Sigmoid colon (tissue), 7 donors: ENCODE data around the gene EOMES. TPM values are rescaled to one million over a fixed set of nuclear protein-coding genes. Genes with fewer than 3 reads are reported as not detected.

ENCODE experiments used
- DNase-seq: peaks from one replicate; pipeline ENCODE4 v3.0.0-alpha.2; 2019
- H3K27ac ChIP-seq, 4 donors: fragments of 200-600 bp; sonication (generic); one replicate each; pipeline ENCODE4 v1.5.1; 2016 to 2019; ENCODE audit warnings: mild to moderate bottlenecking in 1 of 4
- H3K27me3 ChIP-seq, 3 donors: fragments of 200-600 bp; sonication (generic); one replicate each; pipeline ENCODE4 v1.5.1; 2019; ENCODE audit warnings: mild to moderate bottlenecking in 1 of 3
- H3K36me3 ChIP-seq, 4 donors: fragments of 200-600 bp; sonication (generic); one replicate each; pipeline ENCODE4 v1.5.1; 2016 to 2019
- H3K4me1 ChIP-seq, 4 donors: fragments of 200-600 bp; sonication (generic); one replicate each; pipeline ENCODE4 v1.5.1; 2017 to 2019
- H3K4me3 ChIP-seq, 4 donors: fragments of 200-600 bp; sonication (generic); one replicate each; pipeline ENCODE4 v1.5.1; 2017 to 2019; ENCODE audit warnings: mild to moderate bottlenecking in 2 of 4, moderate library complexity in 1 of 4
- H3K9me3 ChIP-seq, 4 donors: fragments of 200-600 bp in 3 of 4; sonication (generic) in 3 of 4; one replicate each; pipeline versions ENCODE4 v1.5.1 to v1.6.1; 2013 to 2019
- EP300 ChIP-seq, 4 donors: sonication (generic); formaldehyde crosslinking; IDR thresholded peaks; one replicate each; pipeline ENCODE4 v1.6.1; 2017; ENCODE audit warnings: antibody characterized with exemption in 4 of 4
- POLR2A ChIP-seq, 2 donors: fragments of 450-650 bp; IDR thresholded peaks; one replicate each; pipeline ENCODE4 v1.6.1; 2016; ENCODE audit warnings: antibody characterized with exemption in 2 of 2, mild to moderate bottlenecking in 2 of 2, moderate library complexity in 2 of 2
- POLR2AphosphoS5 ChIP-seq, 4 donors: sonication (generic); formaldehyde crosslinking; IDR thresholded peaks; one replicate each; pipeline ENCODE4 v1.6.1; 2017; ENCODE audit warnings: antibody characterized with exemption in 4 of 4
- WGBS, 2 donors: extraction: QIAGEN DNeasy Blood & Tissue Kit; methylation state at CpG; one replicate each; pipeline ENCODE4 v1.1.7; 2013; 5-methylcytosine and 5-hydroxymethylcytosine counted together
- intact Hi-C: fragments of 100-400 bp; cut with DNase I; formaldehyde crosslinking; loops from one replicate; pipeline ENCODE4 v1.15.1; 2023
- polyA plus RNA-seq, 3 donors: library from polyadenylated mRNA; stranded (reverse); fragments of 200-250 nt; gene quantifications; one replicate each; pipeline ENCODE4 v1.2.3, GENCODE V29; 2013
- total RNA-seq, 4 donors: library from RNA; depleted of rRNA; stranded (reverse); fragments of >200 nt; gene quantifications; one replicate each; pipeline ENCODE4 v1.1.0, GENCODE V29; 2016
- TF ChIP-seq, protein P1 (sequence below), 4 experiments: fragments of 450-650 bp in 3 of 4; fragments of 200-600 bp in 1 of 4; IDR thresholded peaks; one replicate each; pipeline ENCODE4 v1.5.1; 2016 to 2019; ENCODE audit warnings: antibody characterized with exemption in 4 of 4, mild to moderate bottlenecking in 3 of 4, moderate library complexity in 2 of 4
- donor health status: healthy with polysubstance abuse.
- donor health status: Bipolar disorder and iron deficiency.
- donor health status: healthy.

EOMES gene
- total and polyA plus RNA-seq, 7 donors: 0.23 to 0.67 TPM; not detected in 5

DNA sequence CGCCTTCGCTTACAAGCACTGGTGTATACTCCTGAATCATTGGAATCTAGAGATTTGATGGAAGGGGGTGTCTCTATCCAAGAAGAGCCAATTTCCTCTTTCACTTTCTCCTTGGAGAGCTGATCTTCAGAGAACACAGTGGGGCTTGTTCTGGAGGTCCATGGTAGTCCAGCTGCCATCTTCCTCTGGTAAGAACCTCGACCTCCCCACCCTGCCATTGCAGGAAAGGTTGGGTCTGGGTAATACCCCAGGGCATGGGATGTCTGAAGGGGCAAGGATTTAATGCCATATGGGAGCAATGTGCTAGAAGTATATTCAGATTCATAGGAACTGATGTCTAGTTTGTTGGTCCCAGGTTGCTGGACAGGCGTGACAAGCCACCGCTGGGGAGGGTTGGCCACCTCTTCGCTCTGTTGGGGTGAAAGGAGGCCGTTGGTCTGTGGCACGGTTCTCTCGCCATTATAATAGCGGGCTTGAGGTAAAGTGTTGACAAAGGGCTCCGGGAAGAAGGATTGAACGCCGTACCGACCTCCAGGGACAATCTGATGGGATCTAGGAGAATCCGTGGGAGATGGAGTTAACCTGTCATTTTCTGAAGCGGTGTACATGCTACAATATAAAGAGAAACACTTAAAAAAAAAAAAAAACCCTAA, 4.8 kb downstream of the EOMES start:
- H3K4me1 ChIP-seq: peaks cover 0 to 43% (median 40%) of the 10 kb centered on the region in 4 donors
- no peak for DNase-seq
- no peak overlapping the region for H3K4me3 ChIP-seq
- TF ChIP-seq POLR2AphosphoS5 (IDR thresholded peaks at IDR 0.05) (no peak), EP300 (IDR thresholded peaks at IDR 0.05) (no peak), POLR2A (IDR thresholded peaks at IDR 0.05) (no peak)
- TF ChIP-seq, protein P1, sequence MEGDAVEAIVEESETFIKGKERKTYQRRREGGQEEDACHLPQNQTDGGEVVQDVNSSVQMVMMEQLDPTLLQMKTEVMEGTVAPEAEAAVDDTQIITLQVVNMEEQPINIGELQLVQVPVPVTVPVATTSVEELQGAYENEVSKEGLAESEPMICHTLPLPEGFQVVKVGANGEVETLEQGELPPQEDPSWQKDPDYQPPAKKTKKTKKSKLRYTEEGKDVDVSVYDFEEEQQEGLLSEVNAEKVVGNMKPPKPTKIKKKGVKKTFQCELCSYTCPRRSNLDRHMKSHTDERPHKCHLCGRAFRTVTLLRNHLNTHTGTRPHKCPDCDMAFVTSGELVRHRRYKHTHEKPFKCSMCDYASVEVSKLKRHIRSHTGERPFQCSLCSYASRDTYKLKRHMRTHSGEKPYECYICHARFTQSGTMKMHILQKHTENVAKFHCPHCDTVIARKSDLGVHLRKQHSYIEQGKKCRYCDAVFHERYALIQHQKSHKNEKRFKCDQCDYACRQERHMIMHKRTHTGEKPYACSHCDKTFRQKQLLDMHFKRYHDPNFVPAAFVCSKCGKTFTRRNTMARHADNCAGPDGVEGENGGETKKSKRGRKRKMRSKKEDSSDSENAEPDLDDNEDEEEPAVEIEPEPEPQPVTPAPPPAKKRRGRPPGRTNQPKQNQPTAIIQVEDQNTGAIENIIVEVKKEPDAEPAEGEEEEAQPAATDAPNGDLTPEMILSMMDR (IDR thresholded peaks at IDR 0.05): no peak
- H3K36me3 ChIP-seq: no peaks in the 10 kb centered on the region
- intact Hi-C loops: loop anchor here (5.0 kb wide), 1 partner anchor 525 kb away; the partner anchor contains the start of gene CMC1
- no peaks in the 10 kb centered on the region for H3K9me3 ChIP-seq
- H3K27ac ChIP-seq: no peak overlapping the region
- 87 to 90% methylated on average over 16 of the region's 16 CpGs for WGBS, 2 donors
- H3K27me3 ChIP-seq: peaks cover 42 to 97% (median 74%) of the 10 kb centered on the region in 3 donors

DNA sequence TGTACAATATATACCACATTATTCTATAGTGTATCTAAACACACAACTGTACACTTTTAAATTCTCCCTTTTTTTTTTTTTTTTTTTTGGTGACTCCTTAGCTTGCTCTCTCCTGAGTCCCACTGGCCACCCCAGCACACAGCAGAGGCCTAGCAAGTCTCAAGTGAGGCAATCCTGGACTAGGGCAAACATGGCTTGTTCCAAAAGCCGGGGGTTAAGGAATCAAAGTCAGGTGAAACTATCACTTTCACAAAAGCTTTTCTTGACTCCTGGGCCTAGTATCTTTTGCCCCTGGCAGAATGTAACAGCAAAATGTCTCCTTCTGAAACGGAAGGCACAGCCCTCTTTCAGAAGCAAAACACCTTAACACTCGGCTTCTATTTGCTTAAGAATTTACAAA, 5.8 kb downstream of the EOMES start:
- Histone ChIP-seq H3K27me3 (peaks cover 32 to 87% (median 64%) of the 10 kb centered on the region in 3 donors), H3K36me3 (no peaks in the 10 kb centered on the region), H3K9me3 (no peaks in the 10 kb centered on the region), H3K4me1 (peaks cover 0 to 38% (median 31%) of the 10 kb centered on the region in 4 donors), H3K27ac (no peak overlapping the region), H3K4me3 (no peak overlapping the region)
- intact Hi-C loops: loop anchor here (5.0 kb wide), 1 partner anchor 526 kb away; the partner anchor contains the start of gene CMC1
- WGBS, 2 donors: 89 to 91% methylated on average over 3 of the region's 3 CpGs
- DNase-seq: no peak
- TF ChIP-seq, protein P1 (IDR thresholded peaks at IDR 0.05): no peak
- no peak for TF ChIP-seq POLR2A (IDR thresholded peaks at IDR 0.05)
- no peak for TF ChIP-seq EP300 (IDR thresholded peaks at IDR 0.05)
- TF ChIP-seq POLR2AphosphoS5 (IDR thresholded peaks at IDR 0.05): no peak

DNA sequence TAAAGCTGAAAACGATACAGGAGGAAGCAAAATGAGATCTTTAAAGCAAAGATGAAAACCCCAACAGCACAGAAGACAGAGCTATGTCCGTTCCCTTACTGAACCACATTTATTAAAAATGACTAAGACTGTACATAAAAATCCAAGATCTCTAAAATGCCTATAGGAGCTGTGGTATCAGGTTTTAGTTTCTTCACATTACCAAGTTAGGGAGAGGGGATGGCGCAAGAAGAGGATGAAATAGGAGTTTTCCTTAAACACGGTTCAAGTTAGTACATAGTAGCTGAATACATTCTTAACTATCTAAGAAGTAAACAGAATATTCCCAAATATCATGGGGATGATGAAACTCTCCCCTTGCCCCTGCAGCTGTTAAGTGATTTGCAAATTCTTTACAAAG, 6.3 kb downstream of the EOMES start:
- H3K36me3 ChIP-seq: no peaks in the 10 kb centered on the region
- H3K27me3 ChIP-seq: peaks cover 27 to 83% (median 59%) of the 10 kb centered on the region in 3 donors
- H3K4me1 ChIP-seq: peaks cover 0 to 34% (median 27%) of the 10 kb centered on the region in 4 donors
- TF ChIP-seq, protein P1 (IDR thresholded peaks at IDR 0.05): no peak
- TF ChIP-seq POLR2AphosphoS5 (IDR thresholded peaks at IDR 0.05) (no peak), POLR2A (IDR thresholded peaks at IDR 0.05) (no peak)
- H3K4me3 ChIP-seq: no peak overlapping the region
- intact Hi-C loops: loop anchor here (5.0 kb wide), 1 partner anchor 526 kb away; the partner anchor contains the start of gene CMC1
- DNase-seq: no peak
- H3K27ac ChIP-seq: no peak overlapping the region
- WGBS, 2 donors: 49 to 57% methylated on average over 4 of the region's 4 CpGs
- no peaks in the 10 kb centered on the region for H3K9me3 ChIP-seq

DNA sequence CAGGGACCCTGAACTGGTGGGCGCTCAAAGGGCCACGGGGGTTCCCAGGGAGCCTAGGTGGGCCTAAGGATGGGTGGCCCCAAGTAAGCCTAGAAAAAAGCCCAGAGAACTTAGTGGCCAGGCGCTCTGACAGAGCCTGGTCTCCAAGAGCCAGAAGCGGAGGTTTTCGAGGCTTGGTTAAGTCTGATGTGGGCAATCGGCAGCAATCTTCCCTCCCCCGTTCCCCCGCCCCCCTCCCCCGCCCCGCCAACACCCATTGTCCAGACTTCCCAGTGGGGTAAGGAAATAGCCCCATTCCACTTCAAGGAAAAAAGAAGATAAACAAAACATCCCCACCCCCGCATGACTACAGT, 6.7 kb downstream of the EOMES start:
- no peaks in the 10 kb centered on the region for H3K9me3 ChIP-seq
- no peak overlapping the region for H3K27ac ChIP-seq
- peaks cover 0 to 31% (median 24%) of the 10 kb centered on the region in 4 donors for H3K4me1 ChIP-seq
- H3K36me3 ChIP-seq: no peaks in the 10 kb centered on the region
- TF ChIP-seq POLR2A (IDR thresholded peaks at IDR 0.05) (no peak), EP300 (IDR thresholded peaks at IDR 0.05) (no peak), POLR2AphosphoS5 (IDR thresholded peaks at IDR 0.05) (no peak)
- TF ChIP-seq, protein P1 (IDR thresholded peaks at IDR 0.05): no peak
- no peak for DNase-seq
- no peak overlapping the region for H3K4me3 ChIP-seq
- 9 to 12% methylated on average over 11 of the region's 11 CpGs for WGBS, 2 donors
- intact Hi-C loops: loop anchor here (5.0 kb wide), 1 partner anchor 527 kb away; the partner anchor contains the start of gene CMC1
- peaks cover 25 to 83% (median 55%) of the 10 kb centered on the region in 3 donors for H3K27me3 ChIP-seq
